ENCODE measurements around the gene ETV6. TPM values are rescaled to one million over a fixed set of nuclear protein-coding genes. Genes with fewer than 3 reads are reported as not detected.
A peak's percentile ranks its signal among the peaks of the same experiment; 100 is the strongest.

ETV6 gene
- total and polyA plus RNA-seq, 8 donors: 5.1 to 31.6 (median 18.2) TPM

GRCh38 chr12:11650286-11651281 is 1.1 kb downstream of the ETV6 start:
- FAIRE-seq (no peak), DNase-seq (peak in 2 of 6 donors; percentile 33 to 57), ATAC-seq (peak in 3 of 4 donors; percentile 11 to 38 (median 36))
- H3K4me1 ChIP-seq: peaks cover 16 to 33% (median 17%) of the 10 kb centered on the region in 3 donors
- H3K27me3 ChIP-seq: no peaks in the 10 kb centered on the region
- H3K9me3 ChIP-seq: no peaks in the 10 kb centered on the region
- 1% methylated on average over 25 of the region's 25 CpGs for WGBS, 2 donors
- TF ChIP-seq, protein P1, sequence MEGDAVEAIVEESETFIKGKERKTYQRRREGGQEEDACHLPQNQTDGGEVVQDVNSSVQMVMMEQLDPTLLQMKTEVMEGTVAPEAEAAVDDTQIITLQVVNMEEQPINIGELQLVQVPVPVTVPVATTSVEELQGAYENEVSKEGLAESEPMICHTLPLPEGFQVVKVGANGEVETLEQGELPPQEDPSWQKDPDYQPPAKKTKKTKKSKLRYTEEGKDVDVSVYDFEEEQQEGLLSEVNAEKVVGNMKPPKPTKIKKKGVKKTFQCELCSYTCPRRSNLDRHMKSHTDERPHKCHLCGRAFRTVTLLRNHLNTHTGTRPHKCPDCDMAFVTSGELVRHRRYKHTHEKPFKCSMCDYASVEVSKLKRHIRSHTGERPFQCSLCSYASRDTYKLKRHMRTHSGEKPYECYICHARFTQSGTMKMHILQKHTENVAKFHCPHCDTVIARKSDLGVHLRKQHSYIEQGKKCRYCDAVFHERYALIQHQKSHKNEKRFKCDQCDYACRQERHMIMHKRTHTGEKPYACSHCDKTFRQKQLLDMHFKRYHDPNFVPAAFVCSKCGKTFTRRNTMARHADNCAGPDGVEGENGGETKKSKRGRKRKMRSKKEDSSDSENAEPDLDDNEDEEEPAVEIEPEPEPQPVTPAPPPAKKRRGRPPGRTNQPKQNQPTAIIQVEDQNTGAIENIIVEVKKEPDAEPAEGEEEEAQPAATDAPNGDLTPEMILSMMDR (IDR thresholded peaks at IDR 0.05): no peak
- intact Hi-C loops (cut with DNase I): no loop called here
- H3K36me3 ChIP-seq: no peaks in the 10 kb centered on the region
- peak overlapping the region; percentile 69 to 81 (median 76) for H3K4me3 ChIP-seq
- peak overlapping the region; percentile 80 to 98 (median 96) for H3K27ac ChIP-seq

- 14 to 16% methylated on average over 4 of the region's 4 CpGs for WGBS, 2 donors
- peaks cover 16 to 33% (median 18%) of the 10 kb centered on the region in 3 donors for H3K4me1 ChIP-seq
- FAIRE-seq (no peak), ATAC-seq (peak in 1 of 4 donors; percentile 5), DNase-seq (no peak)
- peak overlapping the region in 3 of 4 donors; percentile 95 to 98 (median 97) for H3K27ac ChIP-seq
- no peaks in the 10 kb centered on the region for H3K36me3 ChIP-seq
- H3K4me3 ChIP-seq: peak overlapping the region; percentile 69 to 81 (median 76)
- TF ChIP-seq, protein P1 (IDR thresholded peaks at IDR 0.05): no peak
- intact Hi-C loops (cut with DNase I): no loop called here
- no peaks in the 10 kb centered on the region for H3K27me3 ChIP-seq
- no peaks in the 10 kb centered on the region for H3K9me3 ChIP-seq
Measured at GRCh38 chr12:11651381-11651780, 1.9 kb downstream of the ETV6 start.

- DNase-seq: no peak
- no peak for FAIRE-seq
- Histone ChIP-seq H3K27ac (peak overlapping the region in 2 of 4 donors; percentile 95 to 98), H3K9me3 (no peaks in the 10 kb centered on the region), H3K36me3 (no peaks in the 10 kb centered on the region), H3K27me3 (no peaks in the 10 kb centered on the region), H3K4me1 (peaks cover 16 to 33% (median 18%) of the 10 kb centered on the region in 3 donors), H3K4me3 (peak overlapping the region in 3 of 4 donors; percentile 75 to 81 (median 78))
- TF ChIP-seq, protein P1 (IDR thresholded peaks at IDR 0.05): no peak
- intact Hi-C loops (cut with DNase I): no loop called here
- WGBS, 2 donors: 6 to 7% methylated on average over 6 of the region's 6 CpGs
- ATAC-seq: peak in 1 of 4 donors; percentile 35
Measured at GRCh38 chr12:11651785-11652184, 2.3 kb downstream of the ETV6 start.

- no peaks in the 10 kb centered on the region for H3K9me3 ChIP-seq
- ATAC-seq (peak in 2 of 4 donors; percentile 17 to 26), DNase-seq (peak in 1 of 6 donors; percentile 38), FAIRE-seq (no peak)
- TF ChIP-seq, protein P1 (IDR thresholded peaks at IDR 0.05): no peak
- no peaks in the 10 kb centered on the region for H3K27me3 ChIP-seq
- intact Hi-C loops (cut with DNase I): no loop called here
- WGBS, 2 donors: 8 to 11% methylated on average over 16 of the region's 16 CpGs
- peak overlapping the region in 2 of 4 donors; percentile 95 to 98 for H3K27ac ChIP-seq
- H3K4me3 ChIP-seq: peak overlapping the region in 3 of 4 donors; percentile 75 to 81 (median 78)
- H3K36me3 ChIP-seq: no peaks in the 10 kb centered on the region
- H3K4me1 ChIP-seq: peaks cover 16 to 33% (median 18%) of the 10 kb centered on the region in 3 donors
Measured at GRCh38 chr12:11652351-11653040, 3.0 kb downstream of the ETV6 start.
